ENCODE results near the gene OTOS. TPM values are rescaled to one million over a fixed set of nuclear protein-coding genes. Genes with fewer than 3 reads are reported as not detected.

The OTOS gene
- total and polyA plus RNA-seq, 2 of the 4 experiments (the other 2 are of a cell fraction) = 0.34 TPM; not detected in 1

- no peak for TF ChIP-seq CEBPB (IDR thresholded peaks at IDR 0.05; ENCODE audit: low read depth, low read length)
Observed at GRCh38 chr2:240183006-240183874, 42.8 kb upstream of the OTOS start (continued).

GRCh38 chr2:240182476-240182875, 42.0 kb upstream of the OTOS start:
- CTCF ChIA-PET = no interaction called here
- H2BK15ac ChIP-seq (ENCODE audit: low read depth, low read length) = no peak overlapping the region
- intact Hi-C loops (cut with micrococcal nuclease) = no loop called here
- no peaks in the 10 kb centered on the region for H3K79me1 ChIP-seq (ENCODE audit: low read depth in 1 of 2, low read length in 2 of 2)
- DNase-seq (no peak), ATAC-seq (ENCODE audit: low read depth) (no peak)
- H2AFZ ChIP-seq (replicated peaks; ENCODE audit: low read length, poor library complexity) = no peak overlapping the region
- no peak overlapping the region for H2BK120ac ChIP-seq (ENCODE audit: low read depth, low read length)
- dilution Hi-C loops (cut with HindIII; ENCODE audit: low sequenced_read_pairs, unreplicated experiment) = no loop called here
- no peaks in the 10 kb centered on the region for H4K20me1 ChIP-seq (ENCODE audit: insufficient read depth, low read length)
- no peak overlapping the region for H3K14ac ChIP-seq (replicated peaks; ENCODE audit: low read depth, low read length)
- H4K8ac ChIP-seq (ENCODE audit: low read depth in 2 of 2, low read length in 2 of 2) = no peak overlapping the region
- no peak overlapping the region for H2BK20ac ChIP-seq (ENCODE audit: low read depth, low read length)
- no peak overlapping the region for H2AK5ac ChIP-seq (ENCODE audit: low read depth, low read length)
- POLR2A ChIA-PET (ENCODE audit: unreplicated experiment) = no interaction called here
- no peak overlapping the region for H2BK5ac ChIP-seq (ENCODE audit: low read depth, low read length, poor library complexity, severe bottlenecking)
- TF ChIP-seq NFE2L2 (IDR thresholded peaks at IDR 0.05; ENCODE audit: low read depth, low read length) (no peak), MAZ (IDR thresholded peaks at IDR 0.05; ENCODE audit: borderline replicate concordance, low read depth, low read length) (no peak), CEBPB (IDR thresholded peaks at IDR 0.05; ENCODE audit: low read depth, low read length) (no peak), MAFK (IDR thresholded peaks at IDR 0.05; ENCODE audit: low read depth, low read length) (no peak), CTCF (conservative IDR thresholded peaks at IDR 0.05; ENCODE audit: low read depth, low read length) (no peak), CHD1 (IDR thresholded peaks at IDR 0.05; ENCODE audit: low read depth, low read length) (no peak), RCOR1 (IDR thresholded peaks at IDR 0.05; ENCODE audit: insufficient replicate concordance, low read length) (no peak), MXI1 (IDR thresholded peaks at IDR 0.05; ENCODE audit: borderline replicate concordance, low read depth, low read length) (no peak), FOS (IDR thresholded peaks at IDR 0.05; ENCODE audit: low read depth, low read length) (no peak), USF2 (IDR thresholded peaks at IDR 0.05; ENCODE audit: low read depth, low read length) (no peak), RFX5 (IDR thresholded peaks at IDR 0.05; ENCODE audit: low read depth, low read length) (no peak), ELK1 (IDR thresholded peaks at IDR 0.05; ENCODE audit: borderline replicate concordance, low read depth, low read length) (no peak), POLR2A (IDR thresholded peaks at IDR 0.05; ENCODE audit: low read depth, low read length) (no peak)
- no CpG with 5 or more reads among the region's 4 CpGs for WGBS, 2 experiments (ENCODE audit: extremely low coverage in 2 of 2, insufficient read length in 1 of 2)
- no peak overlapping the region for H3K27ac ChIP-seq (ENCODE audit: insufficient read depth, low read length)
- H3K9ac ChIP-seq (ENCODE audit: low read depth, low read length) = no peak overlapping the region
- H3K4me1 ChIP-seq (ENCODE audit: control insufficient read depth, insufficient read depth, low read length) = no peaks in the 10 kb centered on the region
- H2AK9ac ChIP-seq (replicated peaks; ENCODE audit: low read depth, low read length, poor library complexity) = no peak overlapping the region
- H3K27me3 ChIP-seq (ENCODE audit: control insufficient read depth, insufficient read depth, low read length) = peaks cover 69% of the 10 kb centered on the region
- no peak overlapping the region for H3K56ac ChIP-seq (ENCODE audit: extremely low read depth, insufficient read depth, low read length)
- H3K9me3 ChIP-seq (ENCODE audit: control insufficient read depth, insufficient read depth, low read length) = peaks cover under 1% of the 10 kb centered on the region
- H3K23ac ChIP-seq (ENCODE audit: low read depth, low read length) = no peak overlapping the region
- H3K36me3 ChIP-seq (ENCODE audit: control insufficient read depth, insufficient read depth, low read length) = no peaks in the 10 kb centered on the region
- no TSS peak for BruUV-seq (replicated peaks)
- in situ Hi-C loops (cut with MboI; ENCODE audit: low sequenced_read_pairs) = no loop called here
- no peak overlapping the region for H3K18ac ChIP-seq (ENCODE audit: low read depth, low read length)
- no peak overlapping the region for H3K4me2 ChIP-seq (ENCODE audit: low read depth, low read length)
- H3K4ac ChIP-seq (ENCODE audit: low read depth, low read length) = no peak overlapping the region
- H3K9me1 ChIP-seq (ENCODE audit: insufficient read depth, low read length) = no peaks in the 10 kb centered on the region
- no peak overlapping the region for H3K4me3 ChIP-seq (ENCODE audit: insufficient read depth, low read depth, low read length)
- H4K5ac ChIP-seq (ENCODE audit: low read depth, low read length) = no peak overlapping the region
- H4K91ac ChIP-seq (ENCODE audit: insufficient read depth, low read depth, low read length) = no peak overlapping the region

Data from IMR-90 (cell line).